HG02852 (cell line): Measurements from ENCODE around the gene CHD9NB.

Source experiments
- ATAC-seq: cut with Tn5 transposase; IDR thresholded peaks from one replicate; pipeline ENCODE4 v1.9.1; 2021; ENCODE audit warnings: mild to moderate bottlenecking, moderate library complexity; ENCODE audit not compliant: unreplicated experiment

Gene CHD9NB

GRCh38 chr16:53052519-53053501 lies at the start of gene CHD9NB:
Gene CHD9NB, minus strand, starts transcription at chr16:53052897. Its CDS starts 8,739 bp downstream, at chr16:53044158.
- ATAC-seq, result no peak

- no peak for ATAC-seq
Measured at GRCh38 chr16:53100889-53101288, 48.2 kb upstream of the CHD9NB start.

GRCh38 chr16:53100131-53100748 lies 47.5 kb upstream of the CHD9NB start:
- ATAC-seq, result no peak

GRCh38 chr16:53099318-53100130 lies 46.8 kb upstream of the CHD9NB start:
- peak; percentile 58 for ATAC-seq

GRCh38 chr16:53098526-53099317 lies 46.0 kb upstream of the CHD9NB start:
- peak; percentile 65 for ATAC-seq

GRCh38 chr16:53097190-53097589 lies 44.5 kb upstream of the CHD9NB start:
- no peak for ATAC-seq

- ATAC-seq, result peak; percentile 47
Measured at GRCh38 chr16:53094013-53094630, 41.4 kb upstream of the CHD9NB start.

- ATAC-seq, result no peak
Measured at GRCh38 chr16:53093162-53093744, 40.6 kb upstream of the CHD9NB start.

- no peak for ATAC-seq
Measured at GRCh38 chr16:53092284-53092683, 39.6 kb upstream of the CHD9NB start.

GRCh38 chr16:53091466-53092211 lies 38.9 kb upstream of the CHD9NB start:
- ATAC-seq, result peak; percentile 58

- peak; percentile 51 for ATAC-seq
Measured at GRCh38 chr16:53090591-53091411, 38.1 kb upstream of the CHD9NB start.

GRCh38 chr16:53090286-53090590 lies 37.5 kb upstream of the CHD9NB start:
- no peak for ATAC-seq

- ATAC-seq, result no peak
Measured at GRCh38 chr16:53089434-53090285, 37.0 kb upstream of the CHD9NB start.

- no peak for ATAC-seq
Measured at GRCh38 chr16:53087101-53087500, 34.4 kb upstream of the CHD9NB start.

GRCh38 chr16:53085931-53086421 lies 33.3 kb upstream of the CHD9NB start:
- ATAC-seq, result no peak

- ATAC-seq, result no peak
Measured at GRCh38 chr16:53085369-53085843, 32.7 kb upstream of the CHD9NB start.

- ATAC-seq, result no peak
Measured at GRCh38 chr16:53084746-53085334, 32.1 kb upstream of the CHD9NB start.
